Stimulated activated naive B cell treated with anti-CD40 and anti-IgM and Interleukin-4, amounts not matched to agents 10 μg/mL and 1 μg/mL and 100 μg/mL, for 72 hours (primary cell): ENCODE results near the gene CIAPIN1.
"Not testable (repeated sequence)": the region's sequence is repeated elsewhere in the genome, so short reads cannot be mapped to it uniquely, and the experiment has no call there.

ENCODE experiments used
- ATAC-seq, 2 donors: fragments of 150-1000 bp; cut with Tn5 transposase; replicated peaks; 2 replicates each; pipeline ENCODE4 v1.10.0; 2021; ENCODE audit warnings: moderate library complexity in 1 of 2
- DNase-seq: peaks from one replicate; pipeline ENCODE4 v3.0.0; 2021
- H3K27ac Mint-ChIP-seq: one replicate; pipeline ENCODE4 v1.8.0; 2022; ENCODE audit warnings: mild to moderate bottlenecking, mixed read lengths
- H3K27me3 Mint-ChIP-seq, 2 donors: one replicate each; pipeline ENCODE4 v1.8.0; 2022; ENCODE audit warnings: mixed read lengths in 2 of 2
- H3K36me3 Mint-ChIP-seq, 2 donors: one replicate each; pipeline ENCODE4 v1.8.0; 2022; ENCODE audit warnings: mixed read lengths in 2 of 2, mild to moderate bottlenecking in 1 of 2
- H3K4me1 Mint-ChIP-seq, 2 donors: one replicate each; pipeline ENCODE4 v1.8.0; 2022; ENCODE audit warnings: mixed read lengths in 2 of 2, mild to moderate bottlenecking in 1 of 2
- H3K4me3 Mint-ChIP-seq, 2 donors: one replicate each; pipeline ENCODE4 v1.8.0; 2022; ENCODE audit warnings: mild to moderate bottlenecking in 2 of 2, mixed read lengths in 2 of 2, moderate library complexity in 1 of 2
- H3K9me3 Mint-ChIP-seq, 2 donors: one replicate each; pipeline ENCODE4 v1.8.0; 2022; ENCODE audit warnings: mixed read lengths in 2 of 2, mild to moderate bottlenecking in 1 of 2

The CIAPIN1 gene

GRCh38 chr16:57439947-57440346 is 7.2 kb downstream of the CIAPIN1 start:
- not testable (repeated sequence) for H3K9me3 Mint-ChIP-seq, ATAC-seq, H3K27me3 Mint-ChIP-seq, H3K27ac Mint-ChIP-seq, DNase-seq, H3K4me3 Mint-ChIP-seq
- Mint-ChIP-seq H3K36me3 (peaks cover 36 to 50% of the 10 kb centered on the region in 2 donors), H3K4me1 (peaks cover 0 to 11% of the 10 kb centered on the region in 2 donors)

GRCh38 chr16:57435838-57436237 is 11.3 kb downstream of the CIAPIN1 start:
- Mint-ChIP-seq H3K36me3 (peaks cover 50 to 57% of the 10 kb centered on the region in 2 donors), H3K4me3 (no peak overlapping the region), H3K27ac (no peak overlapping the region), H3K9me3 (peaks cover 0 to 4% of the 10 kb centered on the region in 2 donors), H3K4me1 (no peaks in the 10 kb centered on the region), H3K27me3 (no peaks in the 10 kb centered on the region)
- ATAC-seq (no peak), DNase-seq (no peak)

DNA sequence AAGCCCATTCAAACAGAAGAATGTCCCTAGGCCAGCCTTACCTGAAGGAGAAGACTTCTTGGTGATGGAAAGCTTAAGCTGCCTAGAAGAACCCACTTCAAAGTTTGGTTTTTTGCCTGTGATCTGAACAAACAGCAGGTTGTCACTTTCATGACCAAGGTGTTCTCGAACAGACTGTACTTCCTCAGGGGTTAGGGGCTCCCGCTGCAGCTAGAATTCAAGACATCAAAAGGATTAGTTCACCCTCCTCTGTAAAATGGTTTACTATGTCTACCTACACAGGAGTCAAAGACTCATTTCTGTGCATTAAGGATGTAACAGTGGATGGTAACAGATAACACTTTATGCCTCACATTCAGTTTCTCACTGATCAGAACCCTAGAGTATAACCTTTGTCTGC is 13.2 kb downstream of the CIAPIN1 start:
- ATAC-seq (no peak), DNase-seq (no peak)
- H3K27ac Mint-ChIP-seq, result no peak overlapping the region
- no peaks in the 10 kb centered on the region for H3K27me3 Mint-ChIP-seq
- no peaks in the 10 kb centered on the region for H3K4me1 Mint-ChIP-seq
- no peaks in the 10 kb centered on the region for H3K9me3 Mint-ChIP-seq
- no peak overlapping the region for H3K4me3 Mint-ChIP-seq
- H3K36me3 Mint-ChIP-seq, result peaks cover 46 to 49% of the 10 kb centered on the region in 2 donors

DNA sequence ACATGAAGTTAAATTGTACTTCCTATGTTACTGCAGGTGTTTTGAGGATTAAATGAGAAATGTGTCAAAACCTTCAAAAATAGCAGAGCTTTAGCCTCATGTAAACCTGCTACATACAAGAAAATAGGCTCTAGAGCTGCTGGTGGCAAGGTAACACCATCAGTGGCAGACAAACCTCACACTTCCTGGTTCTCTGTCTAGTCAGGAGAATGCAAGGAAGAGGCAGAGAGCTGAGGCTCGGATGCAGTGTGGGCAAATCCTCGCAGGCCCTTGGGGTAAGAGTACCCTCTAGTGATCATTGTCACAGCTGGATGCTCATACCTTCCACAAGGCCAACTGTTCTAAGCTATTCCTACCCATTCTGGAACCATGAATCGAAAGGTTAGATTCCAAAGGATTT is 14.2 kb downstream of the CIAPIN1 start:
- H3K4me3 Mint-ChIP-seq, result no peak overlapping the region
- H3K4me1 Mint-ChIP-seq, result no peaks in the 10 kb centered on the region
- no peaks in the 10 kb centered on the region for H3K27me3 Mint-ChIP-seq
- no peak for DNase-seq
- H3K27ac Mint-ChIP-seq, result no peak overlapping the region
- H3K36me3 Mint-ChIP-seq, result peaks cover 49 to 53% of the 10 kb centered on the region in 2 donors
- H3K9me3 Mint-ChIP-seq, result no peaks in the 10 kb centered on the region
- ATAC-seq, result no peak

GRCh38 chr16:57432505-57432904 is 14.7 kb downstream of the CIAPIN1 start:
- Mint-ChIP-seq H3K27ac (no peak overlapping the region), H3K36me3 (peaks cover 54 to 57% of the 10 kb centered on the region in 2 donors), H3K27me3 (no peaks in the 10 kb centered on the region), H3K9me3 (no peaks in the 10 kb centered on the region), H3K4me1 (no peaks in the 10 kb centered on the region), H3K4me3 (no peak overlapping the region)
- DNase-seq (no peak), ATAC-seq (no peak)

DNA sequence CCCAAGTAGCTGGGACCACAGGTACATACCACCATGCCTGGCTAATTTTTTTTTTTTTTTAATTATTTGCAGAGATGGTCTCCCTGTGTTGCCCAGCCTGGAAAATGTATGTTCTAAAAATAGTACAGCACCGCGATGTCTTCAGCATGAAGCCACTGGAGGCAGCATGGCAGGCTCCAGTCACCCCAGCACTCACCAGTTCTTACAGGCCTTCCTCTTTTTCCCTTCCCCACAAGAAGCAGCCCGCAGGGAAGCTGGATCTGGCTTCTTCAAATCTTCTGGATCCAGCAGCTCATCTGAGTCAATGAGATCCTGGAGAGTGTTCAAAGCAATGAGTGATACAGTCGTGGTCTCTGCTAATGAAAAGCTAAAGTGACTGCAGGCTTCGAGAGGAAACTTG is 16.2 kb downstream of the CIAPIN1 start:
- no peaks in the 10 kb centered on the region for H3K4me1 Mint-ChIP-seq
- H3K27ac Mint-ChIP-seq, result no peak overlapping the region
- H3K36me3 Mint-ChIP-seq, result peaks cover 56 to 65% of the 10 kb centered on the region in 2 donors

DNA sequence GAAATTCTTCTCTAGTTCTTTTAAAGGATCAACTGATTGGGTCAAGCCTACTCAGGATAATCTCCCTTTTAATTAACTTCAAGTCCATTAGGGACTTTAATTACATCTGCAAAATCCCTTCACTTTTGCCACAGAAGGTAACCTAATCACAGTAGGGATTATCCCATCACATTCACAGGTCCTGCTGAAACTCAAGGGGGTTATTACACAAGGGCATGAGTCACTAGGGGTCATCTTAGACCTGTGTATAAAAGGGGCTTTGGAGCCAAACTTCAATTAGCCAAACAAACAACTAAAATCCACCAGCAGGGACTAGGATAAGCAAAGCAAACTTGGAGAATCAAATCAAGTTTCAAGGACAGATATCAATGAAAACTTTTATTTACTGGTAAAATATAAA is 19.4 kb downstream of the CIAPIN1 start:
- no peak overlapping the region for H3K27ac Mint-ChIP-seq
- no peaks in the 10 kb centered on the region for H3K4me1 Mint-ChIP-seq
- no peak for DNase-seq
- no peaks in the 10 kb centered on the region for H3K27me3 Mint-ChIP-seq
- H3K9me3 Mint-ChIP-seq, result no peaks in the 10 kb centered on the region
- peaks cover 50 to 52% of the 10 kb centered on the region in 2 donors for H3K36me3 Mint-ChIP-seq
- ATAC-seq, result no peak
- H3K4me3 Mint-ChIP-seq, result no peak overlapping the region

More for the DNA sequence above, 16.2 kb downstream of the CIAPIN1 start:
- H3K9me3 Mint-ChIP-seq, result no peaks in the 10 kb centered on the region
- no peak for ATAC-seq
- DNase-seq, result no peak
- H3K4me3 Mint-ChIP-seq, result no peak overlapping the region
- no peaks in the 10 kb centered on the region for H3K27me3 Mint-ChIP-seq

DNA sequence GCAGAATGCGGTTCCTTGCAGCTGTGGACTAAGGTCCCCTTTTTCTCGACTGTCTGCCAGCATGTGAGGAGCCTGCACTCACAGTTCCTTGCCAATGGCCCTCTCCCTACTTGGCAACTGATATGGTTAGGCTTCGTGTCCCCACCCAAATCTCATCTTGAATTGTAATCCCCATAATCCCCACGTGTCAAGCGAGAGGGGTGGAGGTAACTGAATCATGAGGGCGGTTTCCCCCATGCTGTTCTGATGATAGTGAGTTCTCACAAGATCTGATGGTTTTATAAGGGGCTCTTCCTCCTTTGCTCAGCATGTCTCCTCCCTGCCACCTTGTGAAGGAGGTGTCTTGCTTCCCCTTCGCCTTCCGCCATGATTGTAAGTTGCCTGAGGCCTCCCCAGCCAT is 19.9 kb downstream of the CIAPIN1 start:
- Mint-ChIP-seq H3K4me3 (no peak overlapping the region), H3K27ac (no peak overlapping the region), H3K9me3 (no peaks in the 10 kb centered on the region), H3K27me3 (no peaks in the 10 kb centered on the region), H3K36me3 (peaks cover 50% of the 10 kb centered on the region in 2 donors), H3K4me1 (peaks cover 0 to under 1% of the 10 kb centered on the region in 2 donors)
- DNase-seq (no peak), ATAC-seq (no peak)

- H3K27me3 Mint-ChIP-seq, result no peaks in the 10 kb centered on the region
- no peak for DNase-seq
- no peak for ATAC-seq
- peaks cover 0 to 3% of the 10 kb centered on the region in 2 donors for H3K4me1 Mint-ChIP-seq
- no peaks in the 10 kb centered on the region for H3K9me3 Mint-ChIP-seq
- H3K4me3 Mint-ChIP-seq, result no peak overlapping the region
- H3K27ac Mint-ChIP-seq, result no peak overlapping the region
- H3K36me3 Mint-ChIP-seq, result peaks cover 46 to 48% of the 10 kb centered on the region in 2 donors
These were observed 20.8 kb downstream of the CIAPIN1 start for GRCh38 chr16:57426356-57426755.

DNA sequence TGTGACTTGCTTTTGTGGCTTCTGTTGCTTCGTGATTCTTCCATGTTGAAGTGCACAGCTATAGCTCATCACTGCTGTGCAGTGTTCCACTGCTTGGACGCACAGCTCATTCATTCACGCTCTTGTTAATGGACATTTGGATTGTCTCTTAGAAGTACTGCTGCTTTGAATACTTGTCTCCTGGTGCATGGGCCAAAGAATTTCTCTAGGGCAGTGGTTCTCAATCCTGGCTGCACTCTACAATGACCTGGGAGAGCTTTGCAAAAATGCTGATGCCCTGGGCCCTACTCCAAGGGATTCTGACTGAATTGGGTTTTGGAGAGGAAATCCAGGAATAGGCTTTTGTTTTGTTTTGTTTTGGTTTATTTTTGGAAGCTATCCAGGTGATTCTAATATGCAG is 22.6 kb downstream of the CIAPIN1 start:
- ATAC-seq, result no peak
- Mint-ChIP-seq H3K4me1 (peaks cover 3 to 4% of the 10 kb centered on the region in 2 donors), H3K9me3 (no peaks in the 10 kb centered on the region), H3K4me3 (no peak overlapping the region), H3K27me3 (no peaks in the 10 kb centered on the region), H3K27ac (no peak overlapping the region), H3K36me3 (peaks cover 32 to 33% of the 10 kb centered on the region in 2 donors)
- DNase-seq, result no peak

- Mint-ChIP-seq H3K36me3 (peaks cover 22 to 24% of the 10 kb centered on the region in 2 donors), H3K4me1 (peaks cover 10 to 15% of the 10 kb centered on the region in 2 donors), H3K27ac (no peak overlapping the region), H3K9me3 (no peaks in the 10 kb centered on the region), H3K27me3 (no peaks in the 10 kb centered on the region), H3K4me3 (no peak overlapping the region)
- DNase-seq (no peak), ATAC-seq (no peak)
These were observed 24.0 kb downstream of the CIAPIN1 start for GRCh38 chr16:57423152-57423551.

DNA sequence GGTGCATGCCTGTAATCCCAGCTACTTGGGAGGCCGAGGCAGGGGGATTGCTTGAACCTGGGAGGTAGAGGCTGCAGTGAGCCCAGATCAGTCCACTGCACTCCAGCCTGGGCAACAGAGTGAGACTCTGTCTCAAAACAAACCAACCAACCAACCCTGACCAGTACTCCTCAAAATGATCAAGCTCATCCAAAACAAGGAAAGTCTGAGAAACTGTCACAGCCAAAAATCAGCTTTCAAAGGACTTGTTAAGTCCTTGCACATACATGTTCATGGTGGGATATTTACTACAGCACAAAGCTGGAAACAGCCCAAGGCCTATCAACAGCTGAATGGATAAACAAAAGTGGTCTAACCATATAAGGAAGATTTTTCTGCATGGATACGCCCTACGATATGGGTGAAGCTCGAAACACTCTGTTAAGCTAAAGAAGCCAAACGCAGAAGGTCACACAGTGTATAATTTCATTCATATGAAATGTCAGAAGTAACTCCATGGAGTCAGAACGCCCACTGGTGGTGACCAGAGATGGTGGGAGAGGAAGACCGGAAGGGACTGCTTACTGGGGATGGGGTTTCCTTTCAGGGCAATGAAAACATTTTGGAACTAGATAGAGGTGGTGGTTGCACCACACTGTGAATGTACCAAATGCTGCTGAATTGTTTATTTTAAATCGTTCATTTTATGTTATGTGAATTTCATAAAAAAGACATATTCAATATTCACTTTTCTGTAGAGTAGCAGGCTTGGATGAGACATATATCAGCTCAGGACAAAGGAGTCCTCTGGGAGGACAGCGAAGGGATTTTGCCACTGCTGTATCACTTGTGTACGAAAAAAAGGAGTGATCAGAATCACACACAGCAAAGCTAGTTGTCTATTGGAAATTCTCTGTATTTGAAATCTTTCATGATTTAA is 24.9 kb downstream of the CIAPIN1 start:
- Mint-ChIP-seq H3K4me1 (peaks cover 15 to 24% of the 10 kb centered on the region in 2 donors), H3K36me3 (peaks cover 16 to 20% of the 10 kb centered on the region in 2 donors), H3K27me3 (no peaks in the 10 kb centered on the region), H3K4me3 (no peak overlapping the region), H3K9me3 (no peaks in the 10 kb centered on the region), H3K27ac (no peak overlapping the region)
- DNase-seq (no peak), ATAC-seq (peak in 1 of 2 donors; percentile 28)

GRCh38 chr16:57419506-57419905 is 27.7 kb downstream of the CIAPIN1 start:
- Mint-ChIP-seq H3K9me3 (no peaks in the 10 kb centered on the region), H3K4me3 (no peak overlapping the region), H3K4me1 (peaks cover 40 to 52% of the 10 kb centered on the region in 2 donors), H3K27ac (no peak overlapping the region), H3K27me3 (no peaks in the 10 kb centered on the region), H3K36me3 (peaks cover 27 to 35% of the 10 kb centered on the region in 2 donors)
- ATAC-seq (no peak), DNase-seq (no peak)

DNA sequence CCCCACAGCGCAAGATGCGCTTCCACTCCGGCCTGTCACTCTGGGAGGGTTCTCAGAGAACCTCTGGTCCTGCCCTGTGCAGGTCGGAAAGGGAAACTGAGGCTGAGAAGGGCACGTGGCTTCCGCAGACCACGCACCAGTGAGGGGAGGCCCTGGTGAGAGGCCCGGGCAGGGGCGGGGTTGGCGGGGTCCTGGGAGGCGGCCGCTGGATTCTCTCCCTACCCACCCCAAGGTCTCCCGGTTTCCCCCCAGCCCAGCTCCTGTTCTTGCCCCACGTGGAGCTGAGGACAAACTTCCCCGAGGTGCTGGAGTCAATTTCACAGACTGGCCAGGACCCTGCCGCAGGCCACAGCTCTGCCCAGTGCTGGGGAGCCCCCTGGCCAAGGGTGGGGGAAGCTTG is 31.1 kb downstream of the CIAPIN1 start:
- peak overlapping the region; percentile 93 to 95 for H3K4me3 Mint-ChIP-seq
- peaks cover 0 to 3% of the 10 kb centered on the region in 2 donors for H3K9me3 Mint-ChIP-seq
- H3K27me3 Mint-ChIP-seq, result no peaks in the 10 kb centered on the region
- H3K4me1 Mint-ChIP-seq, result peaks cover 65 to 84% of the 10 kb centered on the region in 2 donors
- peak overlapping the region; percentile 97 for H3K27ac Mint-ChIP-seq
- DNase-seq (no peak), ATAC-seq (no peak)
- H3K36me3 Mint-ChIP-seq, result peaks cover 42 to 50% of the 10 kb centered on the region in 2 donors

DNA sequence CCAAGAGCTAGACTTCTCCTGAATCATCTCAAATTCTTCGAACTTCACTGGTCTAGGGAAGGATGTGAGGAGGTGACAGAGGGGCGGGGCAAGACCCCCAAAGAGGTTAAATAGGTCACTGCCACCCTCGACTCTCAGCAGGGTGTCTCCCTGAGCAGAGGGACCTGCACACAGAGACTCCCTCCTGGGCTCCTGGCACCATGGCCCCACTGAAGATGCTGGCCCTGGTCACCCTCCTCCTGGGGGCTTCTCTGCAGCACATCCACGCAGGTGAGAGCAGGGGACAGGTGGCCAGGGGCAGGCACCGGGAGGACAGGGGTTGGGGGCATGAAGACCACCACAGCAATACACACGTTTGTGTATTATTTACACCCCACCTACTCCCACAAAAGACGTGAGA is 33.5 kb downstream of the CIAPIN1 start:
- Mint-ChIP-seq H3K9me3 (peaks cover 0 to 5% of the 10 kb centered on the region in 2 donors), H3K27me3 (no peaks in the 10 kb centered on the region), H3K4me3 (peak overlapping the region; percentile 91 to 93), H3K36me3 (peaks cover 40 to 54% of the 10 kb centered on the region in 2 donors), H3K27ac (peak overlapping the region; percentile 98), H3K4me1 (peaks cover 83 to 97% of the 10 kb centered on the region in 2 donors)
- DNase-seq, result no peak
- ATAC-seq, result peak; percentile 52 to 57
